ENCODE data around the gene CNGA3. TPM values are rescaled to one million over a fixed set of nuclear protein-coding genes. Genes with fewer than 3 reads are reported as not detected.

The CNGA3 gene
- total and polyA plus RNA-seq, 2 experiments from 2014 or later, result under 0.01 to 0.30 TPM

DNA sequence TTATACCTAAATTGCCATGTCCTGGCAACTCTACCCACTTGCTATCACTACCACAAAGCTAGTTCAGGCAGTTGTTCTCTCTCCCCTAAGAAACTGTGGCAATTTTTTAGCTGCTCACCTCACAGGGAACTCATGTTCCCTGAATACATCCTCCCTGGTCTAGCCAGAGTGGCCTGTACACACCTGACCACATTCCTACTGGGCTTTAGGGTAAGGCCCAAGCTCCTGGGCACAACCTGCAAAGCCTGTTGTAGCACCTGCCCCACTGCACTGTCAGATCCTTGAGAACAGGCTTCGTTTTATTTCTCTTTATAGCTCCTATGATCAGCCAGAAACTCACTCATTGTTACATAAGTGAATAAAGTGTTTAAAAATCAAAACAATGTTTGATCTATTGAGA is 21.5 kb downstream of the CNGA3 start:
- Histone ChIP-seq H3K79me2 (ENCODE audit: insufficient read depth) (no peaks in the 10 kb centered on the region), H3K9me3 (ENCODE audit: low read depth) (no peaks in the 10 kb centered on the region), H3K9ac (no peak overlapping the region), H3K9me2 (ENCODE audit: insufficient read depth) (no peaks in the 10 kb centered on the region), H3K36me3 (ENCODE audit: low read depth) (no peaks in the 10 kb centered on the region), H3K4me3 (no peak overlapping the region), H4K20me1 (ENCODE audit: insufficient read depth) (no peaks in the 10 kb centered on the region), H3K4me1 (ENCODE audit: insufficient read depth) (no peaks in the 10 kb centered on the region), H3K27me3 (replicated peaks; ENCODE audit: insufficient read depth) (peaks cover 4% of the 10 kb centered on the region; the same call in 1 of the 2 replicates), H3K4me2 (ENCODE audit: unreplicated experiment) (no peak overlapping the region), H3F3A (ENCODE audit: insufficient read depth) (no peaks in the 10 kb centered on the region), H3K27ac (no peak overlapping the region), H2AFZ (no peak overlapping the region)
- DNase-seq, result no peak
- WGBS, 2 experiments (ENCODE audit: low coverage in 1 of 2, low lambda C conversion rate in 2 of 2, missing lambda C conversion rate in 2 of 2), result 0 to 4% methylated on average over 1 of the region's 1 CpG
- in situ Hi-C loops (cut with MboI), result no loop called here
- no peak for TF ChIP-seq EZH2phosphoT487 (IDR thresholded peaks at IDR 0.05; ENCODE audit: insufficient read depth, low read depth)
- no peak for TF ChIP-seq EZH2 (IDR thresholded peaks at IDR 0.05; ENCODE audit: insufficient read depth, poor library complexity, severe bottlenecking)

DNA sequence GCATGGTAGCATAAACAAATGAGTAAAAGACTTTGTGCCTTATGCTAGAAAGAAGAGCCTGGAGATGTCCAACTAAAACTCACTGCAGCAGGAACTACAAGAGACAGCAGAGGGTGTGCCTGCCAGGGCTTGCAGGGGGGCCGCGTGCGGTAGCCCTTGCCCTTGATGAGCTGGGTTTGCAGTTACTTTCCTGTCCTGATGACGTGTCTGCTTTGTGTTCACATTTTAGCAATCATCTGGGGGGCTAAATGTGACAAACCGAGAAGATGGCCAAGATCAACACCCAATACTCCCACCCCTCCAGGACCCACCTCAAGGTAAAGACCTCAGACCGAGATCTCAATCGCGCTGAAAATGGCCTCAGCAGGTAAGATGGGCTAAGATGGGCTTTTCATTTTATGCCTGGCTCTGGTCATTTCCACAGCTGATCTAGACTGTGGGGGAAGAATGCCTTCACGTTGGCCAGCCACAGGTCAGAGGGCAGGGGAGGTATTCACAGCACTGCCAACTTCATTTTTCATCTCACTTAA is 23.5 kb downstream of the CNGA3 start:
- WGBS, 2 experiments (ENCODE audit: low coverage in 1 of 2, low lambda C conversion rate in 2 of 2, missing lambda C conversion rate in 2 of 2), result 68 to 75% methylated on average over 9 of the region's 9 CpGs
- TF ChIP-seq EZH2 (IDR thresholded peaks at IDR 0.05; ENCODE audit: insufficient read depth, poor library complexity, severe bottlenecking) (no peak), EZH2phosphoT487 (IDR thresholded peaks at IDR 0.05; ENCODE audit: insufficient read depth, low read depth) (no peak)
- in situ Hi-C loops (cut with MboI), result no loop called here

DNA sequence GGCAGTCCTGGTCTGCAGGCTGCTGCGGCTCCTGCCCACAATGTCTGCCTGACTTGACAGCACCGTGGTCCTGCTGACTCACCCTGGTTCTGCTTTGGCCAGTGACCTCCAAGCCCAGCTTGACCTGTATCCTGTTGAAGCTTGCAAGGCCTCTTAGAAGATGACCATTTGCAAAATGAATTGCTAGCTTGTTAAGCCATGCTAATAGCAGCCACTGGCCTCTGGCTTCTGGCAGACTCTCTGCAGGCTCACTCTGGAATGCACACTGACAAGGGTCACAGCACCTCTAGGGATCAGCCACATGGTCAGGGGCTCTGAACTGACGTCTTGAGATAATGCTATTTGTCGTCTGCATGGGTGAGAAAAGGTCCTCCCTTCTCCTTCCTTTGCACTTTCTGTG is 25.9 kb downstream of the CNGA3 start:
- no peak overlapping the region for H3K4me2 ChIP-seq (ENCODE audit: unreplicated experiment)
- no peaks in the 10 kb centered on the region for H3K4me1 ChIP-seq (ENCODE audit: insufficient read depth)
- no peaks in the 10 kb centered on the region for H3K9me2 ChIP-seq (ENCODE audit: insufficient read depth)
- in situ Hi-C loops (cut with MboI), result no loop called here
- no peak for DNase-seq
- peaks cover 29% of the 10 kb centered on the region for H3K27me3 ChIP-seq (replicated peaks; ENCODE audit: insufficient read depth)
- no peak overlapping the region for H3K9ac ChIP-seq
- H3K36me3 ChIP-seq (ENCODE audit: low read depth), result no peaks in the 10 kb centered on the region
- no peak overlapping the region for H3K4me3 ChIP-seq
- WGBS, 2 experiments (ENCODE audit: low coverage in 1 of 2, low lambda C conversion rate in 2 of 2, missing lambda C conversion rate in 2 of 2), result 27 to 41% methylated on average over 4 of the region's 4 CpGs
- no peaks in the 10 kb centered on the region for H4K20me1 ChIP-seq (ENCODE audit: insufficient read depth)
- TF ChIP-seq EZH2phosphoT487 (IDR thresholded peaks at IDR 0.05; ENCODE audit: insufficient read depth, low read depth), result no peak
- TF ChIP-seq EZH2 (IDR thresholded peaks at IDR 0.05; ENCODE audit: insufficient read depth, poor library complexity, severe bottlenecking), result no peak
- no peaks in the 10 kb centered on the region for H3K9me3 ChIP-seq (ENCODE audit: low read depth)
- H2AFZ ChIP-seq, result no peak overlapping the region
- no peaks in the 10 kb centered on the region for H3F3A ChIP-seq (ENCODE audit: insufficient read depth)
- no peak overlapping the region for H3K27ac ChIP-seq
- H3K79me2 ChIP-seq (ENCODE audit: insufficient read depth), result no peaks in the 10 kb centered on the region

More for the DNA sequence above, 23.5 kb downstream of the CNGA3 start:
- peaks cover 13% of the 10 kb centered on the region for H3K27me3 ChIP-seq (replicated peaks; ENCODE audit: insufficient read depth)
- no peak for DNase-seq
- no peak overlapping the region for H2AFZ ChIP-seq
- no peaks in the 10 kb centered on the region for H3K36me3 ChIP-seq (ENCODE audit: low read depth)
- H3K79me2 ChIP-seq (ENCODE audit: insufficient read depth), result no peaks in the 10 kb centered on the region
- no peak overlapping the region for H3K4me2 ChIP-seq (ENCODE audit: unreplicated experiment)
- H3K27ac ChIP-seq, result no peak overlapping the region
- H3K9me3 ChIP-seq (ENCODE audit: low read depth), result no peaks in the 10 kb centered on the region
- H3K4me1 ChIP-seq (ENCODE audit: insufficient read depth), result no peaks in the 10 kb centered on the region
- H3K9me2 ChIP-seq (ENCODE audit: insufficient read depth), result no peaks in the 10 kb centered on the region
- no peak overlapping the region for H3K9ac ChIP-seq
- no peaks in the 10 kb centered on the region for H4K20me1 ChIP-seq (ENCODE audit: insufficient read depth)
- H3F3A ChIP-seq (ENCODE audit: insufficient read depth), result no peaks in the 10 kb centered on the region
- no peak overlapping the region for H3K4me3 ChIP-seq

DNA sequence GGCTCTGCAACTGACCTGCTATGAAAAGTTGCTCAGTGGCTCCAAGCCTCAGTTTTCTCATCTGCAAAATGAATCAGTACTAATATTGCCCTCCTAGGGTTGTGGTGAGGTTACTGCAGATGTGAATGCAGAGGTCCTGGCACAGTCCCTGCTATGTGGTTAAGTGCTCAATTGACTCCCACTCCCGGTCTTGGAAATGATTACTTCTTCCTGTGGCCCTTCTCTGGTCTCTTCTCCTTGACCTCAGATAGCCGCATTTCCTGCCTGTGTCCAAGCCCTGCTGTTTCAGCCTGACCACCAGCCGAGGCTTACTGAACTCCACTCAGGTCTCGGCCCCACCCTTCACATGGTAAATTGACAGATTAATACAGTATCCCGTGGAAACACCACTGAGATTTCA is 26.3 kb downstream of the CNGA3 start:
- TF ChIP-seq EZH2phosphoT487 (IDR thresholded peaks at IDR 0.05; ENCODE audit: insufficient read depth, low read depth) (no peak), EZH2 (IDR thresholded peaks at IDR 0.05; ENCODE audit: insufficient read depth, poor library complexity, severe bottlenecking) (no peak)
- Histone ChIP-seq H3K9me2 (ENCODE audit: insufficient read depth) (no peaks in the 10 kb centered on the region), H3K9me3 (ENCODE audit: low read depth) (no peaks in the 10 kb centered on the region), H3K27me3 (replicated peaks; ENCODE audit: insufficient read depth) (peaks cover 33% of the 10 kb centered on the region), H3K27ac (no peak overlapping the region), H4K20me1 (ENCODE audit: insufficient read depth) (no peaks in the 10 kb centered on the region), H3K36me3 (ENCODE audit: low read depth) (no peaks in the 10 kb centered on the region), H3F3A (ENCODE audit: insufficient read depth) (no peaks in the 10 kb centered on the region), H3K4me1 (ENCODE audit: insufficient read depth) (no peaks in the 10 kb centered on the region), H3K79me2 (ENCODE audit: insufficient read depth) (no peaks in the 10 kb centered on the region), H2AFZ (no peak overlapping the region), H3K9ac (no peak overlapping the region), H3K4me3 (no peak overlapping the region), H3K4me2 (ENCODE audit: unreplicated experiment) (no peak overlapping the region)
- no peak for DNase-seq
- WGBS, 2 experiments (ENCODE audit: low coverage in 1 of 2, low lambda C conversion rate in 2 of 2, missing lambda C conversion rate in 2 of 2), result 33 to 39% methylated on average over 5 of the region's 5 CpGs
- in situ Hi-C loops (cut with MboI), result no loop called here

DNA sequence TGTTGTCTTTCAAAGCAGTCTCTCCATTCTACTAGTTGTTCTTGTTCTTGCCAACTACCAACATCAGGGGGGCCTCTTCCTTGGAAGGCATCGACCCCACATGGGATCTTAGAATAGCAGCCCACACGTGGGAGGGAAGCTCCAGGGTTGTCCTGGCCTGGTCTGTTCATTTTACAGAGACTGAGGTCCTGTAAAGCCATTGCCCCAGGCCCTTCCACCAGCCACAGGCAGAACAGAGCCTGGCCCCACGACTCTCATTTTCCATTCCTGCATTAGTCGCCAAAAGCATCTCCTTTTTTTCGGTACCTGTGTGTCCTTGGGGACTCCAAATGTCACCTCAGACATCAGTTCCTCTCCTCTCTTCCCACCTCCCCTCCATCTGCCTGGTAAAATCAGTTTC is 28.0 kb downstream of the CNGA3 start:
- no peak for DNase-seq
- Histone ChIP-seq H3K9me3 (ENCODE audit: low read depth) (no peaks in the 10 kb centered on the region), H3K9ac (no peak overlapping the region), H3F3A (ENCODE audit: insufficient read depth) (no peaks in the 10 kb centered on the region), H3K9me2 (ENCODE audit: insufficient read depth) (no peaks in the 10 kb centered on the region), H3K4me3 (no peak overlapping the region), H3K79me2 (ENCODE audit: insufficient read depth) (no peaks in the 10 kb centered on the region), H3K4me1 (ENCODE audit: insufficient read depth) (no peaks in the 10 kb centered on the region), H3K27me3 (replicated peaks; ENCODE audit: insufficient read depth) (peaks cover 33% of the 10 kb centered on the region), H3K27ac (no peak overlapping the region), H2AFZ (no peak overlapping the region), H4K20me1 (ENCODE audit: insufficient read depth) (no peaks in the 10 kb centered on the region), H3K36me3 (ENCODE audit: low read depth) (no peaks in the 10 kb centered on the region), H3K4me2 (ENCODE audit: unreplicated experiment) (no peak overlapping the region)
- in situ Hi-C loops (cut with MboI), result no loop called here
- WGBS, 2 experiments (ENCODE audit: low coverage in 1 of 2, low lambda C conversion rate in 2 of 2, missing lambda C conversion rate in 2 of 2), result 48 to 56% methylated on average over 5 of the region's 5 CpGs
- no peak for TF ChIP-seq EZH2 (IDR thresholded peaks at IDR 0.05; ENCODE audit: insufficient read depth, poor library complexity, severe bottlenecking)
- no peak for TF ChIP-seq EZH2phosphoT487 (IDR thresholded peaks at IDR 0.05; ENCODE audit: insufficient read depth, low read depth)
